GM21515 (cell line): ENCODE measurements around the gene KCNH4.
A peak's percentile ranks its signal among the peaks of the same experiment; 100 is the strongest.

Source experiments
- ATAC-seq: cut with Tn5 transposase; IDR thresholded peaks from one replicate; pipeline ENCODE4 v1.9.1; 2021; ENCODE audit not compliant: unreplicated experiment

Gene KCNH4

GRCh38 chr17:42119301-42119700 lies 61.6 kb downstream of the KCNH4 start:
- ATAC-seq = no peak

GRCh38 chr17:42118545-42118944 lies 62.4 kb downstream of the KCNH4 start:
- ATAC-seq = no peak

- no peak for ATAC-seq
These were observed 62.8 kb downstream of the KCNH4 start for GRCh38 chr17:42118126-42118510.

- ATAC-seq = no peak
These were observed 63.4 kb downstream of the KCNH4 start for GRCh38 chr17:42117397-42118125.

- no peak for ATAC-seq
These were observed 64.1 kb downstream of the KCNH4 start for GRCh38 chr17:42116705-42117396.

GRCh38 chr17:42114118-42114517 lies 66.8 kb downstream of the KCNH4 start:
- ATAC-seq = no peak

GRCh38 chr17:42113293-42114069 lies 67.5 kb downstream of the KCNH4 start:
- no peak for ATAC-seq

GRCh38 chr17:42112552-42113176 lies 68.3 kb downstream of the KCNH4 start, which contains the start of gene DHX58:
Gene DHX58 (minus strand): TSS chr17:42112714. CDS start chr17:42111892, 822 bp downstream.
- ATAC-seq = peak; percentile 50

GRCh38 chr17:42111871-42112551 lies 68.9 kb downstream of the KCNH4 start:
- peak; percentile 2 for ATAC-seq

GRCh38 chr17:42111265-42111636 lies 69.7 kb downstream of the KCNH4 start:
- ATAC-seq = no peak

- ATAC-seq = no peak
These were observed 70.4 kb downstream of the KCNH4 start for GRCh38 chr17:42110301-42111264.

- no peak for ATAC-seq
These were observed 71.9 kb downstream of the KCNH4 start for GRCh38 chr17:42109086-42109485.

GRCh38 chr17:42107597-42108576 lies 73.1 kb downstream of the KCNH4 start:
- peak; percentile 65 for ATAC-seq

- no peak for ATAC-seq
These were observed 73.8 kb downstream of the KCNH4 start for GRCh38 chr17:42107124-42107523.
